NCI-H146 treated with DMSO at 0.1 percent for 48 hours (cell line): ENCODE data around the gene S100A2.
A peak's percentile ranks its signal among the peaks of the same experiment; 100 is the strongest.
"Not testable (repeated sequence)": the region's sequence is repeated elsewhere in the genome, so short reads cannot be mapped to it uniquely, and the experiment has no call there.

ENCODE experiments used
- DNase-seq: peaks from one replicate; lab custom pipeline; 2025; ENCODE audit not compliant: unreplicated experiment; lab: John Stamatoyannopoulos, UW

S100A2 gene

GRCh38 chr1:153592748-153593147 lies 27.1 kb upstream of the S100A2 start:
- no peak for DNase-seq

GRCh38 chr1:153588482-153588881 lies 22.8 kb upstream of the S100A2 start:
- DNase-seq, result no peak

GRCh38 chr1:153588033-153588432 lies 22.4 kb upstream of the S100A2 start:
- DNase-seq, result not testable (repeated sequence)

GRCh38 chr1:153587314-153587713 lies 21.7 kb upstream of the S100A2 start:
- DNase-seq, result no peak

DNA sequence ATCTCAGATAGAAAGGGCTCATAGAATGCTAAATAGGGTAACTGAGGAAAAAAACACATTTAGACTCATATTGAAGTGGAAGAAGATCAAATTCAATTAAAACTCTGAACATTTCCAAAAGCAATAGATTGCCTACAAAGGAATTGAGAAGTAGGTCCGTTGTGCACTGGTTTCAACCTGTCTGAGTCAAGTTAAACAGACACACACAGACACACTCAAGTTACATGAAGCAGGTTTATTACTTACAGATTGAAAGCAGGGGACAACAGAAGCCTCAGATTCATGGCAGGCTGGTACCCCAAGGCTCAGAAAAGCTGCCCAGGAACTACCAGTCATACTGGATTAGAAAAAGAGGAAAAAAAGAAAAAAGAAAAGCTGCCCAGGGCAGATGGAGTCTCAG lies 20.7 kb upstream of the S100A2 start:
- no peak for DNase-seq

DNA sequence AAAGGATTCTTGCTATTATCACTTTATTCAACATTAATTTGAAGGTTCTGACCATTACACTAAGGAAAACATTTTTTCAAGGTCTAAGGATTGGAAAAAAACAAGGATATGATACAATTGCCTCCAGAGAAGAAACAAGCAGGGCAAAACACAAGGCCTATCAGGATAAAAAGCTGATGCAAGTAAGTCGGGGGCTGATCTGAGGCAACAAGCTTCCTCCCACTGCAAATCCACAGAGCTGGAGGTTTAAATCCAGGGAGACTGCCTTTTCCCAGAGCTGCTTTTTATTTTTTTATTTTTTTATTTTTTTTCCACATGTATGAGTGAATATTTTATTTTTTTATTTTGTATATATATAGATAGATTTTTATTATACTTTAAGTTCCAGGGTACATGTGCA lies 19.4 kb upstream of the S100A2 start:
- no peak for DNase-seq

DNA sequence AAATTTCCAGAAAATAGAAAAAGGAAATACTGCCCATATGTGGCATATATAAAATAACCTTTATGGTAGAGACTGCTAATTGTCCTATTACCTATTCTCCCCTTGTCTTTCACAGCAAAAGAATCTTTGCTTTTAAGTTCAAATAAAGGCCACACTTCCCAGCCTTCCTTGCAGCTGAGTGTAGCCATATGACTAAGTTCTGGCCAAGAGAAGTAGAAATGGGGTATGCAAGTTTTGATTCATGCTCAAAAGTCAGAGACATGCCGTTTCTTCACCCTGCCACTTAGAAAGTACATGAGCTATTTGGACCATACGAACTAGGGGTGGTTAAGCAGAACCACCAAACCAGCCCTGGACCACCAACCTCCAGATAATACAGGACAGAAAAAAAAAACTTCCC lies 18.3 kb upstream of the S100A2 start:
- no peak for DNase-seq

DNA sequence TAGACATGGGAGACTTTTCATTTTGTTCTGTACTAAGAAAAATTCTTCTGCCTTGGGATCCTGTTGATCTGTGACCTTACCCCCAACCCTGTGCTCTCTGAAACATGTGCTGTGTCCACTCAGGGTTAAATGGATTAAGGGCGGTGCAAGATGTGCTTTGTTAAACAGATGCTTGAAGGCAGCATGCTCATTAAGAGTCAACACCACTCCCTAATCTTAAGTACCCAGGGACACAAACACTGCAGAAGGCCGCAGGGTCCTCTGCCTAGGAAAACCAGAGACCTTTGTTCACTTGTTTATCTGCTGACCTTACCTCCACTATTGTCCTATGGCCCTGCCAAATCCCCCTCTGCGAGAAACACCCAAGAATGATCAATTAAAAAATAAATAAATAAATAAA lies 17.9 kb upstream of the S100A2 start:
- DNase-seq, result not testable (repeated sequence)

DNA sequence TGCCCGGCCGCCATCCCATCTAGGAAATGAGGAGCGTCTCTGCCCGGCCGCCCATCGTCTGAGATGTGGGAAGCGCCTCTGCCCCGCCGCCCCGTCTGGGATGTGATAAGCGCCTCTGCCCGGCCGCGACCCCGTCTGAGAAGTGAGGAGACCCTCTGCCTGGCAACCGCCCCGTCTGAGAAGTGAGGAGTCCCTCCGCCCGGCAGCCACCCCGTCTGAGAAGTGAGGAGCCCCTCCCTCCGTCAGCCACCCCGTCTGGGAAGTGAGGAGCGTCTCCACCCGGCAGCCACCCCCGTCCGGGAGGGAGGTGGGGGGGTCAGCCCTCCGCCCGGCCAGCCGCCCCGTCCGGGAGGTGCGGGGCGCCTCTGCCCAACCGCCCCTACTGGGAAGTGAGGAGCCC lies 17.2 kb upstream of the S100A2 start:
- not testable (repeated sequence) for DNase-seq

GRCh38 chr1:153578936-153579335 lies 13.3 kb upstream of the S100A2 start:
- no peak for DNase-seq

DNA sequence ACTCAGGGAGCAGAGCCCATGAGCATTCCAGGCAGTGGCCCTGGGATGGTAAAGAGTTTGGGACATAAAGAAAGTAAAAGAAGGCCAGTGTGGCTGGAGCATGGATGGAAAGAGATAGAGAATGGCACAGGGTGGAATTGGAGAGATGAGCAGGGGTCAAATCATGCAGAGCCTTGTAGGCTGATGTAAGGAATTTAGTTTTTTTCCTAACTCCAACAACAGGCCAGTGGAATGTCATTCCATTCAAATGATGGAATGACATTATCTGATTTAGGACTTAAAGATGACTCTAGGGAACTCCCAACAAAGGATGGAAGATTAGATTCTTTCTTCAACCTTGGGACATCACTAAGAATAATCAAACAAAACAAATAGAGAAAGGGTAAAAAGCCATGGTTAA lies 12.8 kb upstream of the S100A2 start:
- DNase-seq, result no peak

DNA sequence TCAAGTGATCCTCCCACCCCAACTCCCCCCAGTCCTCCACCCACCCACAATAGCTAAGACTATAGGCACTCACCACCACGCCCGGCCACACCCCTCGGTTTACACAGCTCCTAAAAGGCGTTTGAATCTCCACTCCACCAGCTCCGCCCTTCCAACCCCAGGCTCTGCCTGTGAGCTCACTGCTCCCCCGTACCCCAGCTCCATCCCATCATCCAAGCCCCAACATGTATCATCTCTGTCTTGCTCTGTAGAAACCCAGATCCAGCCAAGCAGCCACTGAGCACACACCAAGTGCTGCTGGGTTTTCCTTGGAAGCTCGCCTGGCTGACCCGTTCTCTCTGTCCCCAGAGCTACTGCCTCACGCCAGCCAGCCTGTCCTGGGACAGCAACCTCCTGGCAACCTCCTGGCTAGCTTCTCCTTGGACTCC lies 12.0 kb upstream of the S100A2 start:
- DNase-seq, result no peak

- DNase-seq, result no peak
Observed at GRCh38 chr1:153577138-153577537, 11.5 kb upstream of the S100A2 start.

- not testable (repeated sequence) for DNase-seq
Observed at GRCh38 chr1:153575497-153575896, 9.9 kb upstream of the S100A2 start.

GRCh38 chr1:153575081-153575491 lies 9.4 kb upstream of the S100A2 start:
- not testable (repeated sequence) for DNase-seq

GRCh38 chr1:153573351-153573750 lies 7.7 kb upstream of the S100A2 start:
- no peak for DNase-seq

- DNase-seq, result peak; percentile 60
Observed at GRCh38 chr1:153572569-153573015, 6.9 kb upstream of the S100A2 start.

DNA sequence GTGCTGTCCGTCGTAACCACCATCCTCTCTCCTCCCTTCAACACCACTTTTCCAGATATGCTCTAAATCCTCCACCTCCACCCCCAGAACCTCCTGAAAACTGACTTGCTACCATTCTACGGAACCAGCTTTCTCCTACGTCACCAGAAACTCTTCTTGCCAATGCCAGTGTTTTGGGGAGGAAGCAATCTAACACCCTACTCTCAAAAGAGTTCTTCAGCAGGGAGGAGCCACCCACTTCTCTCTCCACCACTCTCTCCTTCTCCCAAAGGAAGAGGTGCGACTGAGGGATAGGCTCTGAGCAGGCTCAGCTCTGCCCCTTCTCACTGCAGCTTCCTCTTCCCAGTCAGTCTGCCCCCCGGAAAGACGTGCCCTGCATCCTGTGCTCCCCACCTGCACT lies 6.1 kb upstream of the S100A2 start:
- DNase-seq, result no peak

- DNase-seq, result peak; percentile 85
Observed at GRCh38 chr1:153570874-153571273, 5.2 kb upstream of the S100A2 start.

- no peak for DNase-seq
Observed at GRCh38 chr1:153569465-153569864, 3.8 kb upstream of the S100A2 start.

DNA sequence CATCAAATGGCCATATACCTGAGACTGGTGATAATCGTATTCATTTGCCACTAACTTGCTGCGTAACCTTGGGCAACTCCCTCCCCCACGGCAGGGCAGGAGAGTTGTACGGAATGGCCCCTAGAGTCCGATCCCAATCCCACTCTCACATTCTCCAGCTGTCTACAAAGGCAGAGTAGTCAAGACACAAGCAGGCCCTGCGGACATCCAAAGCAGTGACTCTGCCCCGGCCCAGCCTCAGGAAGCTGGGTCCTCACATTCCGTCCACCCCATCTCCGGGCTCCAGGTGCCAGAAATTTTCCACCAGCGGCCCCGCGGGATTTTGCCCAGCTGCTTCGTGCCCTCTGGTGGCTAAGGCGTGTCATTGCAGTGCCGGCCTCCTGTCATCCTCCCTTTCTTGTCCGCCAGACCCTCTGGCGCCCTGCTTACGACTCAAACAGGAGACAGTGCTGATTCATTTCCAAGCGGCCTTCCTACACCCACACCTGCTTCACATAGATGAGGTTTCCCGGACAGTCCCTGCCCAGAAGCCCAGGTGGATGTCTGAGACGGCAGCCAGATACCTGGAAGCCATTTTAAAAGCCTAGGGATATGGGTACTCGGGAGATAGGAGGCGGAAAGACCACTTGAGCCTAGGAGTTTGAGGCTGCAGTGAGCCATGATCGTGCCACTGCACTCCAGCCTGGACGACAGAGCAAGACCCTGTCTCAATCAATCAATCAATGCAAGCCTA lies 2.9 kb upstream of the S100A2 start:
- DNase-seq, result peak; percentile 87

DNA sequence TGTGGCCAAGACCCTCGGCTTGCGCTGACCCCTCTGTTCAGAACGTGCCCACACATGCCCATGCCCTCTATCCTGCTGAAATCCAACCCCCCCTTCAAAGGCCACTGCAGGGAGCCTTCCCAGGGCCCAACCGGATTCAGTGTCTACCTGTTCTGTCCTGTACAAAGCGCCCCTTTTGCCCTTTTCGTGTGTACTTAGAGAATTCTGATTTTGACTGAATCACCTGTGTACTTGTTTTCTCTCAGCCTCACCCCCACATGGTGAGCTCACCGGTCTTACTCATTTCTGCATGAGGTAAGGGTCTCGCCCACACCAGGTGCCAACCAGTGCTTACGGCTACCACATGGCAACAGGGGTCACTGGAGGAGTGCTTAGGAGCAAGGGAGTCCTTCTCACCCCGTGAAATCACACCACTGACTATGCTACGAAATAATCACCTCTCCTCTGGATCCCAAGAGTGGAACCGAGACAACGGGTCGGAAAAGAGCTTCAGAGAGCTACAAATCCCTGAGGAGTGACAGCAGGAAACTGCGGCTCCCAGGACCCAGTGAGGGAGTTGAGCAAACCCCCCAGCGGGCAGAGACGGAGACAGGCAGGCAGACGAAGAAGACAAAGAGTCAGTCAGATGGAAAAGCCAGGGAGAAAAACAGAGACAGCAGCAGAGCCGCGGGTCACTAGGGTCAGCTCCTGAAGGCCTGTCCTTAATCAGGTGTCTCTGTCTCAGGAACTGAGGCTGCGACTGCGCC lies 2.1 kb upstream of the S100A2 start:
- no peak for DNase-seq
